Activated naive CD4-positive, alpha-beta T cell treated with anti-CD3 and anti-CD28 coated beads, Interleukin-2, amount 50 U/mL, for 72 hours (primary cell): Measurements from ENCODE around the gene MORN1. TPM values are rescaled to one million over a fixed set of nuclear protein-coding genes. Genes with fewer than 3 reads are reported as not detected.

Experiments
- ATAC-seq, 2 donors: fragments of 150-1000 bp; cut with Tn5 transposase; 2 replicates each; pipeline ENCODE4 v1.10.0; 2021; ENCODE audit warnings: mild to moderate bottlenecking in 2 of 2, moderate library complexity in 2 of 2
- DNase-seq, 2 donors: peaks; one replicate each; pipeline ENCODE4 v3.0.0; 2021 to 2022; ENCODE audit warnings: low spot score in 2 of 2
- H3K27ac Mint-ChIP-seq, 2 donors: one replicate each; pipeline ENCODE4 v1.8.0; 2022; ENCODE audit warnings: mild to moderate bottlenecking in 2 of 2, mixed read lengths in 2 of 2
- H3K36me3 Mint-ChIP-seq, 2 donors: one replicate each; pipeline ENCODE4 v1.8.0; 2022; ENCODE audit warnings: mixed read lengths in 2 of 2
- H3K9me3 Mint-ChIP-seq, 2 donors: one replicate each; pipeline ENCODE4 v1.8.0; 2022; ENCODE audit warnings: mixed read lengths in 2 of 2
- total RNA-seq, 2 donors: library from RNA; stranded (reverse); gene quantifications; one replicate each; pipeline ENCODE4 v1.2.3, GENCODE V29; 2022

Gene MORN1
- total RNA-seq, 2 donors from 2014 or later: 2.0 to 5.7 TPM

- Mint-ChIP-seq H3K27ac (peak overlapping the region in 1 of 2 donors; percentile 68), H3K36me3 (peaks cover 13 to 23% of the 10 kb centered on the region in 2 donors), H3K9me3 (no peaks in the 10 kb centered on the region)
- ATAC-seq (no peak), DNase-seq (no peak)
Measured at GRCh38 chr1:2399890-2400575, 8.7 kb upstream of the MORN1 start.

GRCh38 chr1:2398871-2399270, 7.5 kb upstream of the MORN1 start:
- ATAC-seq (no peak), DNase-seq (no peak)
- Mint-ChIP-seq H3K36me3 (peaks cover 17 to 23% of the 10 kb centered on the region in 2 donors), H3K9me3 (no peaks in the 10 kb centered on the region), H3K27ac (peak overlapping the region in 1 of 2 donors; percentile 65)

DNA sequence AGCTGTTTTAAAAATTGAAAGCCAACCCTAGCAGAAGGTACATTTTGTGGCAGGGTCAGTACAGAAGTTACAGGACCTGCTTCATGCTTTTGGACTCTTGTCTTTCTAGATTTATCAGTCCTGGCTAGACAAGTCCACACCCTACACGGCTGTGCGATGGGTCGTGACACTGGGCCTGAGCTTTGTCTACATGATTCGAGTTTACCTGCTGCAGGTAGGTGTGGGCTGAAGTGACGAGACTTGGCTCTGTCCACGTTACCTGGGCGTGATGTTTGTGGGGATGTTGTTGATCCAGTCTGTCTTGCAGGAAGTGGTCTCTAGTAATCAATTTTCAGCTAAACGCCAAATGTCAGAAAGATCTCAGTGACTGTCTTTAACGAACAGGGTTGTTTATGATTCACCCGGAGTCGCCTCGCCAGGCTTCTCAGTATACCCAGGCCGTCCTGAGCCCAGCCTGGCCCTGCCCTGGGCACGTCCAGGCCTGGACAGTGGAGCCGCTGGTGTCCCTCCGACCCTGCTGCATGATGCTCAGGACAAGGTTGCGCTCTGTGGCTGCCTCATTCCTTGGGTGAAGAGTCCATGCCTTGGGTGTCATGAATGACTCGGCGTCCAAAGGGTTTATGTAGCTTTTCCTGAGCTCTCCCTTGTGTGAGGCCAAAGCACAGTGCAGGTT, 5.8 kb upstream of the MORN1 start:
- ATAC-seq: no peak
- peak overlapping the region in 1 of 2 donors; percentile 77 for H3K27ac Mint-ChIP-seq
- no peaks in the 10 kb centered on the region for H3K9me3 Mint-ChIP-seq
- no peak for DNase-seq
- peaks cover 25 to 35% of the 10 kb centered on the region in 2 donors for H3K36me3 Mint-ChIP-seq

DNA sequence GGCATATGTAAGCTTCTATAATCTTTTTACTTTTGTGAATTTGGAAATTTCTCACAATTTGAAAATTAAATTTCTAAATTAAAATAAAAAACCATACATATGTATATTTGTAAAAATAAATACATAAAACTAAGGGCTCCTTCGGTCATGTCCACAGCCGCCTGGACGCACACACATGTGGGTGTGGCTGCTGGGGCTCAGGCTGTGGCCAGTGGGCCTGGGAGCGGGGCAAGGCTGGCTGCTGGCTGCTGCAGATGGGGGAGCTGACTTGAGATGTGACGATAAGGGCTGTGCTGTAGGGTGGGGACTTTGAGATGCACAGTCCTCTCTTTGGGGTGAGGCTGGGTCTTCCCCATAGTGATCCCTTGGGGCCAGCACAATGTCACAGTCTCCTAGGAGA, 5.1 kb upstream of the MORN1 start:
- Mint-ChIP-seq H3K9me3 (no peaks in the 10 kb centered on the region), H3K36me3 (peaks cover 25 to 29% of the 10 kb centered on the region in 2 donors), H3K27ac (no peak overlapping the region)
- DNase-seq: no peak
- ATAC-seq: no peak

- Mint-ChIP-seq H3K36me3 (peaks cover 25 to 28% of the 10 kb centered on the region in 2 donors), H3K27ac (no peak overlapping the region), H3K9me3 (no peaks in the 10 kb centered on the region)
- ATAC-seq: no peak
- no peak for DNase-seq
Measured at GRCh38 chr1:2396059-2396458, 4.7 kb upstream of the MORN1 start.

GRCh38 chr1:2395245-2395644, 3.9 kb upstream of the MORN1 start:
- no peaks in the 10 kb centered on the region for H3K9me3 Mint-ChIP-seq
- peak overlapping the region; percentile 58 to 86 for H3K27ac Mint-ChIP-seq
- ATAC-seq (no peak), DNase-seq (no peak)
- H3K36me3 Mint-ChIP-seq: peaks cover 20 to 23% of the 10 kb centered on the region in 2 donors

- Mint-ChIP-seq H3K27ac (peak overlapping the region; percentile 58 to 86), H3K36me3 (peaks cover 20 to 21% of the 10 kb centered on the region in 2 donors), H3K9me3 (no peaks in the 10 kb centered on the region)
- DNase-seq (no peak), ATAC-seq (no peak)
Measured at GRCh38 chr1:2394761-2395160, 3.4 kb upstream of the MORN1 start.

- peak overlapping the region; percentile 58 to 86 for H3K27ac Mint-ChIP-seq
- H3K9me3 Mint-ChIP-seq: no peaks in the 10 kb centered on the region
- ATAC-seq: no peak
Measured at GRCh38 chr1:2394220-2394619, 2.9 kb upstream of the MORN1 start.

GRCh38 chr1:2393471-2393877, 2.1 kb upstream of the MORN1 start:
- Mint-ChIP-seq H3K36me3 (peaks cover 12 to 16% of the 10 kb centered on the region in 2 donors), H3K27ac (peak overlapping the region; percentile 83 to 97), H3K9me3 (no peaks in the 10 kb centered on the region)
- ATAC-seq: no peak
- no peak for DNase-seq

More at GRCh38 chr1:2394220-2394619, 2.9 kb upstream of the MORN1 start:
- H3K36me3 Mint-ChIP-seq: peaks cover 14 to 17% of the 10 kb centered on the region in 2 donors
- no peak for DNase-seq

DNA sequence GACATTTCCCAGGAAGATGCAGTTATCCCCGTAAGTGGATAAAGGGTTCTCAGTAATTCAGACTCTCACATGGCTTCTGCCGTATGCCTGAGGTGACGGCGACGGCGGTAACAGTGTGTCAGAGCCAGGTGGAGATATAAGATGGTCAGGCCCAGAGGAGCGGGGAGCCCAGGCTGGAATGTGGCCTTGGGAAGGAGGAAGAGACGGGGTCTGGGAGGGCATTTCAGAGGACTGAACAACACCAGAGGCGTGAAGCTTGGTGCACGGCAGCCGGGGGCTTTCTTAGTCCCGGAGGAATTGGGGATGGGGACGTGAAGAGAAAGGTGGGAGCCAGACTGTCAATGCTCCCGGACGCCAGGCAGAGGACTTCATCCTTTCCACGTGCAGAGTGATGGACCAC, 1.3 kb upstream of the MORN1 start:
- H3K9me3 Mint-ChIP-seq: no peaks in the 10 kb centered on the region
- H3K36me3 Mint-ChIP-seq: peaks cover 12 to 16% of the 10 kb centered on the region in 2 donors
- ATAC-seq (no peak), DNase-seq (no peak)
- H3K27ac Mint-ChIP-seq: peak overlapping the region; percentile 83 to 97

DNA sequence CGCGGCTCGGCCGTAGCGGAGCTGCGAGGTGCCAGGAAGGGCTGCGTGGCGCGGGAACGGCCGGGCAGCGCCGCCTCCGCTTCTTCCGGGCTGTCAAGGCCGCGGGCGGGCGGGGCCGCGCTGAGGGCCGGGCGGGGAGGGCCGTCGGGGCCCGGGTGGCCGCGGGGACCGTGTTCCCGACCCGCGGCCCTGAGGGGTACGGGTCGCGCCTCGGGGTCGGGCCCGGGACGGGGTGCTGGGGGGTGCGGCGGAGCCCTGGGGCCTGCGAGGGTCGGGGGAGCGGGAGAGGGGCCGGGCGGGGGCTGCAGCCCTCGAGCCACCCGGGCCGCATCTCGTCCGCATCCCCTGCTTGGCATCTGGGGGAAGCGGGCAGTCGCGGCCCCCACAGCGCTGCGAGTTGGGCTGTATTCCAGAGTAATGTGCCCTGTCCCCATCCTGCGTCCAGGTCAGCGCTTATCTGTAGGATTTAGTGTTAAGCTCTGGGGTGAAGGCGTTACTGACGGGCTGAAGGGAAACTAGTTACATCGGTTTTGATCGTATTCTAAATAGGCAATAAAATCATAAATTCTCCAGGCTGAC, 666 bp upstream of the MORN1 start:
- no peaks in the 10 kb centered on the region for H3K9me3 Mint-ChIP-seq
- no peak for DNase-seq
- ATAC-seq: peak in 1 of 2 donors; percentile 12
- H3K36me3 Mint-ChIP-seq: peaks cover 12 to 15% of the 10 kb centered on the region in 2 donors
- H3K27ac Mint-ChIP-seq: peak overlapping the region; percentile 83 to 97

DNA sequence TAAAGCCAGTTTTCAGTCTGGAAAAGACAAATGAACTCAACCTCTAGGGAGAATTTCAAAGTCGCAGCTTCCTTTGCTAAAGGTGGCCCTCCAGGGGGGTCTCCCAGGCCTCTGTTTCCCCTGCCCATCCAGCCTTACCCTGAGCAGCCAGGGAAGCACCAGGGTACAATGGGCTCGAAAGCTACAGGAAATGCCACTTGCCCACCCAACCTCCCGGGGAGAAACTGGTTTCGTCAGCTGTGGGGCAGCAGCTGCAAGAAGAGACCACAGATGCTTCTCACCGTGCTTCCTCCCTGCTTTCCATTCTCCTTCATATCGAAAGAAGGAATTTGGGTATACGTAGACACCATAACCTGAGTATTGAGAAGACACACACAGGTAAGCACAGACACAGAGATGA, 1.7 kb downstream of the MORN1 start:
- Mint-ChIP-seq H3K27ac (no peak overlapping the region), H3K9me3 (no peaks in the 10 kb centered on the region), H3K36me3 (peaks cover 12% of the 10 kb centered on the region in 2 donors)
- DNase-seq: no peak
- no peak for ATAC-seq

DNA sequence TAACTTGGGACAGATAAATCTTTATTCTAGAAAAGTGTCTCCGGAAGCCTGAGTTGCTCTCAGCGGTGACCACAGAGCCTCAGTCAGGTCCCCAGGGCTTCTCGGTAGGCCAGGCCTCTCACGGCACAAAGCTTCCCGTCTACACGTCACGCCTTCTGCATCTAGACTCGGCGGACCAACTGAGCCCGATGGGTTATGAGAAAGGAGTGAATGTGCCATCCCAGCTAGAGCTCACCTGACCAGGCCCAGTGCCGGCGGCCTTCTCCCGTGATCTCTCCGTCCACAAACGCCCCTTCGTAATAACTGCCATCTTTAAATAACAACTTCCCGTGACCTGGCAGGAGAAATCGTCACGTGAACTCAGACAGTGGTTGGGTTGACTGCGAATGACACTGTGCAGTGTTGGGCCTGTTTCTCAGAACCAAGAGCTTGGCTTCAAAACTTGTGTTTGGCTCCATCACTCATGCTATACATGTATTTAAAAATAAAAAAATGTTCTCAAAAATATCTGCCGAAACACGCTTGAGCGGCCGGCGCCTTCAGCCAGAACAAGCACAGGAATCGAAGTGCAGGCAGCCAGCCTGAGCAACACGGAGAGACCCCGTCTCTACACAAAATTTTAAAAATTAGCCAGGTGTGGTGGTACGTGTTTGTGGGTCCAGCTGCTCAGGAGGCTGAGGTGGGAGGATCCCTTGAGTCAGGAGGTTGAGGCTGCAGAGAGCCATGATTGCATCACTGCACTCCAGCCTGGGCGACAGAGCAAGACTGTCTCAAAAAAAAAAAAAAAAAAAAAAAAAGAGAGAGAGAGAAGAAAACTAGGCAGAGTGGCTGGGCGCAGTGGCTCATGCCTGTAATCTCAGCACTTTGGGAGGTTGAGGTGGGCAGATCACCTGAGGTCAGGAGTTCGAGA, 3.1 kb downstream of the MORN1 start:
- Mint-ChIP-seq H3K36me3 (peaks cover 8 to 11% of the 10 kb centered on the region in 2 donors), H3K27ac (no peak overlapping the region), H3K9me3 (no peaks in the 10 kb centered on the region)
- peak in 1 of 2 donors; percentile 46 for DNase-seq
- no peak for ATAC-seq

DNA sequence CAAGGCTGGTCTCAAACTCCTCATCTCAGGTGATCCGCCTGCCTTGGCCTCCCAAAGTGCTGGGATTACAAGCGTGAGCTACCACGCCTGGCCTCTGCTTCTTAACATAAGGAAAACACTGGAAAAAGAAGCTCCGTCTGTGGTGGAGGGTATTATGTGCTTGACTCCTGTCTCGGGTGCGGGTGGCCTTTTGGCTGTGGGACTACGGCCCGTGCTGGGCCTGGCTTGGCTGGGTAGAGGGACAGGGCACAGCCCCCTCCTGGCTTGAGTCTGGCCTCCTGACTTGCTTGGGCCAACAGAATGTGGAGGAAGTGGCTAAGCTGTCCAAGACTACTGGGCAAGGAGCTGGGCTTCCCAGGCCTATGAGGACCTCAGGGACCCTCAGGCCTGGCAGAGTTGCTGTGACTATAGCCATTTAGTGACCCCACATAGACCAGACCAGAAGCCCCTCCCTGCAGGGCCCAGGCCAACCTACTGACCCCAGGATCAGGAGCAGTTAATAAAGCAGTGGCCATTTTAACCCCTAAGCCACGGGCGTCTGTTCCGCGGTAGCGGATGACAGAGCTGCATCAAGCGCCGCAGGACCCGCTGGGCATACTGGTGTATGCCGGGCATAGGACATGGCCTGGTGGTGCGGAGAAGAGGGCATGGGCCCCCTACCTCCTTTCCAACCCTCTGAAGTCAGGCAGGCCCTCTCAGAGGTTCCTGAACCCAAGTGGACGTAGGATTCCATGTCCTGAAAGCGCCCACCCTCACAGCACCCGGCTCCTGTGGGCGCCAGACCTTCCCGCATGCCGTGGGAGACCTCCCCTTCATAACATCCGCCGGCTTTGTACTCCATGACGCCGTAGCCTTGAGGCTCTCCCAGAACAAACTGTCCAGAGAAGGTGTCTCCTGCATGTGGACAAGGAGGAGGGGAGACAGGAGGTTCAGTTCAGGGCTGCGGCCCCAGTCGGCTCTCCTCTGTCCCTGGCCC, 4.4 kb downstream of the MORN1 start:
- DNase-seq: peak in 1 of 2 donors; percentile 44
- Mint-ChIP-seq H3K27ac (no peak overlapping the region), H3K36me3 (no peaks in the 10 kb centered on the region), H3K9me3 (no peaks in the 10 kb centered on the region)
- ATAC-seq: no peak

GRCh38 chr1:2385606-2386280, 5.6 kb downstream of the MORN1 start:
- no peak for ATAC-seq
- Mint-ChIP-seq H3K9me3 (no peaks in the 10 kb centered on the region), H3K36me3 (no peaks in the 10 kb centered on the region), H3K27ac (no peak overlapping the region)
- peak in 1 of 2 donors; percentile 52 for DNase-seq
